ENCODE measurements around the gene CDC42. TPM values are rescaled to one million over a fixed set of nuclear protein-coding genes. Genes with fewer than 3 reads are reported as not detected.

Gene CDC42
- total and polyA plus RNA-seq, 10 of the 15 experiments (the other 5 are each of a cell fraction or from before 2014, with no cell fraction given), result 184 to 479 (median 326) TPM

GRCh38 chr1:22137004-22137720, 84.7 kb downstream of the CDC42 start (continued):
- TF ChIP-seq SMARCA5 (IDR thresholded peaks at IDR 0.05), result no peak

GRCh38 chr1:22139066-22139594, 86.6 kb downstream of the CDC42 start:
- SMC1A ChIA-PET (ENCODE audit: uncharacterized antibody, unreplicated experiment), result no interaction called here
- Histone ChIP-seq H3K27ac (ENCODE audit: control insufficient read depth, insufficient read depth) (no peak overlapping the region), H2AFZ (ENCODE audit: control insufficient read depth, low read depth, low read length) (no peak overlapping the region), H3K9ac (ENCODE audit: control insufficient read depth, insufficient read depth, low read length) (no peak overlapping the region), H3K4me1 (ENCODE audit: control insufficient read depth, insufficient read depth, low read length) (no peaks in the 10 kb centered on the region), H3K4me3 (no peak overlapping the region), H3K79me2 (ENCODE audit: control insufficient read depth, insufficient read depth, low read length) (no peaks in the 10 kb centered on the region), H3K36me3 (ENCODE audit: control insufficient read depth in 2 of 2, insufficient read depth in 2 of 2, low read length in 1 of 2) (no peaks in the 10 kb centered on the region), H4K20me1 (ENCODE audit: control insufficient read depth, insufficient read depth) (no peaks in the 10 kb centered on the region), H3K27me3 (replicated peaks in 1 of 2; ENCODE audit: control insufficient read depth in 2 of 2, insufficient read depth in 2 of 2, low read length in 1 of 2) (peaks cover 7 to 17% of the 10 kb centered on the region in 2 experiments), H3K4me2 (ENCODE audit: control insufficient read depth, insufficient read depth) (no peak overlapping the region), H3K9me3 (replicated peaks; ENCODE audit: control insufficient read depth, insufficient read depth, low read length) (no peaks in the 10 kb centered on the region)
- RAD21 ChIA-PET (ENCODE audit: unreplicated experiment), result no interaction called here
- WGBS (ENCODE audit: insufficient coverage, insufficient replicate concordance, low lambda C conversion rate, missing lambda C conversion rate), result 54% methylated on average over 15 of the region's 15 CpGs
- intact Hi-C loops (cut with micrococcal nuclease; ENCODE audit: unreplicated experiment), result no loop called here
- DNase-seq (ENCODE audit: low read depth, low spot score) (no peak), ATAC-seq (no peak), FAIRE-seq (no peak)
- CTCF ChIA-PET, result interaction anchor here (1.1 to 5.5 kb wide), 3 partner anchors 8 to 277 kb away, joined by 4 to 28 read pairs (median 8); no protein-coding TSS in a partner anchor
- POLR2A ChIA-PET, result no interaction called here
- no TSS peak for BruUV-seq (replicated peaks)
- in situ Hi-C loops (cut with MboI), result no loop called here
- no peak for TF ChIP-seq ESRRA (IDR thresholded peaks at IDR 0.05; ENCODE audit: low read length)
- TF ChIP-seq ZNF592 (IDR thresholded peaks at IDR 0.05), result no peak
- TF ChIP-seq GABPA (IDR thresholded peaks at IDR 0.05; ENCODE audit: low read depth), result no peak
- no peak for TF ChIP-seq IKZF1 (conservative IDR thresholded peaks at IDR 0.05)
- no peak for TF ChIP-seq NFYA (IDR thresholded peaks at IDR 0.05; ENCODE audit: borderline replicate concordance, low read depth, low read length)
- TF ChIP-seq STAT3 (IDR thresholded peaks at IDR 0.05; ENCODE audit: low read depth, low read length), result no peak
- TF ChIP-seq E4F1 (IDR thresholded peaks at IDR 0.05; ENCODE audit: borderline replicate concordance, partially characterized antibody), result no peak
- no peak for TF ChIP-seq FOXK2 (IDR thresholded peaks at IDR 0.05)
- no peak for TF ChIP-seq IKZF2 (IDR thresholded peaks at IDR 0.05)
- no peak for TF ChIP-seq SUZ12 (IDR thresholded peaks at IDR 0.05; ENCODE audit: unreplicated experiment)
- TF ChIP-seq MTA3 (IDR thresholded peaks at IDR 0.05; ENCODE audit: borderline replicate concordance, low read length), result no peak
- no peak for TF ChIP-seq SKIL (IDR thresholded peaks at IDR 0.05; ENCODE audit: low read depth, poor library complexity, severe bottlenecking)
- no peak for TF ChIP-seq ZNF384 (IDR thresholded peaks at IDR 0.05; ENCODE audit: borderline replicate concordance, low read depth, low read length)

All from GM12878 (cell line).